ENCODE measurements around the gene CLDN3.
"Not testable (repeated sequence)": the region's sequence is repeated elsewhere in the genome, so short reads cannot be mapped to it uniquely, and the experiment has no call there.

Gene CLDN3

GRCh38 chr7:73809467-73809951 is 39.4 kb upstream of the CLDN3 start:
- DNase-seq (ENCODE audit: low read depth), result no peak
- TF ChIP-seq CTCF (IDR thresholded peaks at IDR 0.05; ENCODE audit: low read length, missing control alignments), result no peak
- no peak overlapping the region for H3K4me3 ChIP-seq (replicated peaks; ENCODE audit: low read depth, low read length)

- DNase-seq (ENCODE audit: low read depth), result no peak
- no peak for TF ChIP-seq CTCF (IDR thresholded peaks at IDR 0.05; ENCODE audit: low read length, missing control alignments)
These were observed 32.4 kb upstream of the CLDN3 start for GRCh38 chr7:73802459-73802858.

GRCh38 chr7:73801577-73801976 is 31.5 kb upstream of the CLDN3 start:
- no peak overlapping the region for H3K4me3 ChIP-seq (replicated peaks; ENCODE audit: low read depth, low read length)
- TF ChIP-seq CTCF (IDR thresholded peaks at IDR 0.05; ENCODE audit: low read length, missing control alignments), result no peak
- DNase-seq (ENCODE audit: low read depth), result no peak

More at GRCh38 chr7:73802459-73802858, 32.4 kb upstream of the CLDN3 start:
- no peak overlapping the region for H3K4me3 ChIP-seq (replicated peaks; ENCODE audit: low read depth, low read length)

- H3K4me3 ChIP-seq (replicated peaks; ENCODE audit: low read depth, low read length), result no peak overlapping the region
- TF ChIP-seq CTCF (IDR thresholded peaks at IDR 0.05; ENCODE audit: low read length, missing control alignments), result no peak
- no peak for DNase-seq (ENCODE audit: low read depth)
These were observed 29.4 kb upstream of the CLDN3 start for GRCh38 chr7:73799282-73800141.

GRCh38 chr7:73797176-73797575 is 27.1 kb upstream of the CLDN3 start:
- not testable (repeated sequence) for DNase-seq (ENCODE audit: low read depth)

GRCh38 chr7:73796656-73797055 is 26.6 kb upstream of the CLDN3 start:
- not testable (repeated sequence) for H3K4me3 ChIP-seq (replicated peaks; ENCODE audit: low read depth, low read length); DNase-seq (ENCODE audit: low read depth)

More at GRCh38 chr7:73797176-73797575, 27.1 kb upstream of the CLDN3 start:
- H3K4me3 ChIP-seq (replicated peaks; ENCODE audit: low read depth, low read length), result not testable (repeated sequence)

GRCh38 chr7:73795188-73795587 is 25.1 kb upstream of the CLDN3 start:
- H3K4me3 ChIP-seq (replicated peaks; ENCODE audit: low read depth, low read length); DNase-seq (ENCODE audit: low read depth): not testable (repeated sequence)

GRCh38 chr7:73791170-73791690 is 21.2 kb upstream of the CLDN3 start:
- not testable (repeated sequence) for H3K4me3 ChIP-seq (replicated peaks; ENCODE audit: low read depth, low read length); DNase-seq (ENCODE audit: low read depth)

GRCh38 chr7:73789051-73789450 is 19.0 kb upstream of the CLDN3 start:
- H3K4me3 ChIP-seq (replicated peaks; ENCODE audit: low read depth, low read length), result no peak overlapping the region
- TF ChIP-seq CTCF (IDR thresholded peaks at IDR 0.05; ENCODE audit: low read length, missing control alignments), result no peak

GRCh38 chr7:73787786-73788048 is 17.6 kb upstream of the CLDN3 start:
- not testable (repeated sequence) for H3K4me3 ChIP-seq (replicated peaks; ENCODE audit: low read depth, low read length); DNase-seq (ENCODE audit: low read depth)

More at GRCh38 chr7:73789051-73789450, 19.0 kb upstream of the CLDN3 start:
- DNase-seq (ENCODE audit: low read depth), result no peak
